ENCODE measurements around the gene PKD1. TPM values are rescaled to one million over a fixed set of nuclear protein-coding genes. Genes with fewer than 3 reads are reported as not detected.

The PKD1 gene
- total RNA-seq, 2 donors from 2014 or later = 78.9 to 237 TPM

DNA sequence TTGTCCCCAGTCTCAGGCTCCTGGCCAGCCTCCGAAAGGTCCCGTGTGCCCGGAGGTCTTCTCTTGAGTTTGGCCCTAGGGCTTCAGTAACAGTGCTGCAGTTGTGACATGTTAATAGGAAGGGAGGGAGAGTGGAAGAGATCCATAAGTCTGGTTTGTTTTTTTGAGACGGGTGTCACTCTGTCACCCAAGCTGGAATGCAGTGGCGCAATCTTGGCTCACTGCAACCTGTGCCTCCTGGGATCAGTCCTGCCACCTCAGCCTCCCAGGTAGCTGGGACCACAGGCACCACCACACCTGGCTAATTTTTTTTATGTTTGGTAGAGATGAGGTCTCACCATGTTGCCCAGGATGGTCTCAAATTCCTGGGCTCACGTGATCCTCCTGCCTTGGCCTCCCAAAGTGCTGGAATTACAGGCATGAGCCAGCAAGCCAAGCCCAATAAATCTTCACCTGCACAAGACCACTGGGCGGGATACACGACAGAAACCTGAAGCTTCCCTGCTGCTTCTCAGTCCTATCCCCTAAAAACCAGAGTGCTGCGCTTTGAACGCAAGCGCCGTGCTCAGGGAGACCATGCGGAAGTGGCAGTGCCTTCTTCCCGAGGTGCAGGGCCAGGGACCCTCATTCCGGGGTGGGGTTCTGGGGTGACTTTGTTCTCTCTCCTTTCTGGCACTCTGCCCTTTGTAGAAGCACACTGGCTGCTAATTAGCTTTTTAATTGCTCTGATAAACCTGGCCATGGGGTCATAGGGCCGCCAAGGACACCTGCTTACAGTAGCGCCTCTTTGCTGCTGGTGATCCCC lies 30.8 kb upstream of the PKD1 start:
- TF ChIP-seq, protein P1, sequence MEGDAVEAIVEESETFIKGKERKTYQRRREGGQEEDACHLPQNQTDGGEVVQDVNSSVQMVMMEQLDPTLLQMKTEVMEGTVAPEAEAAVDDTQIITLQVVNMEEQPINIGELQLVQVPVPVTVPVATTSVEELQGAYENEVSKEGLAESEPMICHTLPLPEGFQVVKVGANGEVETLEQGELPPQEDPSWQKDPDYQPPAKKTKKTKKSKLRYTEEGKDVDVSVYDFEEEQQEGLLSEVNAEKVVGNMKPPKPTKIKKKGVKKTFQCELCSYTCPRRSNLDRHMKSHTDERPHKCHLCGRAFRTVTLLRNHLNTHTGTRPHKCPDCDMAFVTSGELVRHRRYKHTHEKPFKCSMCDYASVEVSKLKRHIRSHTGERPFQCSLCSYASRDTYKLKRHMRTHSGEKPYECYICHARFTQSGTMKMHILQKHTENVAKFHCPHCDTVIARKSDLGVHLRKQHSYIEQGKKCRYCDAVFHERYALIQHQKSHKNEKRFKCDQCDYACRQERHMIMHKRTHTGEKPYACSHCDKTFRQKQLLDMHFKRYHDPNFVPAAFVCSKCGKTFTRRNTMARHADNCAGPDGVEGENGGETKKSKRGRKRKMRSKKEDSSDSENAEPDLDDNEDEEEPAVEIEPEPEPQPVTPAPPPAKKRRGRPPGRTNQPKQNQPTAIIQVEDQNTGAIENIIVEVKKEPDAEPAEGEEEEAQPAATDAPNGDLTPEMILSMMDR (IDR thresholded peaks at IDR 0.05) = no peak
- H3K36me3 ChIP-seq (replicated peaks in 1 of 2; ENCODE audit: insufficient read depth in 1 of 2, low read depth in 2 of 2) = peaks cover 0 to 3% of the 10 kb centered on the region in 2 donors
- intact Hi-C loops (cut with DNase I) = no loop called here

DNA sequence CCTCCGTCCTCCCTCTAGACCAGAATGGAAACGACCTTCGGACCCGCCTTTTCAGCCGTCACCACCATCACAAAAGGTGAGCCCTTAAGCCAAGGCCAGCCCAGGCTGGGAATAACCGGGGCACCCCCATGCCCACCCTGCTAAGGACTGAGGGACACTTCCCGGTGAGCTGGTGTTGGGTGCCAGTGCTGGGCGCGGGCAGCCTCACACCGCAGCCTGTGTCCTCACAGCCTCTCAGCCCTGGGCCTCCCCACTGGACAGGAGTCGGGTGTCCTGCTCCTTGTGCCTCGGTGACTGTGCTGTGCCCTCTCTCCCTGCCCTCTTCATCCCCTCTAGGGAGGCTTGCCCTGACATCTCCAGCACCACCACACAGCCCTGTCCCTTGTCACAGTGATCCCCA lies 30.2 kb upstream of the PKD1 start:
- TF ChIP-seq POLR2A (IDR thresholded peaks at IDR 0.05) = no peak
- TF ChIP-seq, protein P1 (IDR thresholded peaks at IDR 0.05) = no peak
- DNase-seq (no peak), ATAC-seq (no peak)
- H3K4me1 ChIP-seq = no peaks in the 10 kb centered on the region
- H3K27me3 ChIP-seq = no peaks in the 10 kb centered on the region
- no peaks in the 10 kb centered on the region for H3K9me3 ChIP-seq
- no peak overlapping the region for H3K27ac ChIP-seq
- H3K4me3 ChIP-seq = no peak overlapping the region
- peaks cover 0 to 3% of the 10 kb centered on the region in 2 donors for H3K36me3 ChIP-seq (replicated peaks in 1 of 2; ENCODE audit: insufficient read depth in 1 of 2, low read depth in 2 of 2)
- 91 to 94% methylated on average over 11 to 12 of the region's 12 CpGs for WGBS, 2 donors
- intact Hi-C loops (cut with DNase I) = no loop called here

More for the DNA sequence above, 30.8 kb upstream of the PKD1 start:
- Histone ChIP-seq H3K27ac (no peak overlapping the region), H3K4me3 (no peak overlapping the region), H3K9me3 (no peaks in the 10 kb centered on the region), H3K27me3 (no peaks in the 10 kb centered on the region), H3K4me1 (no peaks in the 10 kb centered on the region)
- DNase-seq (no peak), ATAC-seq (no peak)
- WGBS, 2 donors = 85 to 90% methylated on average over 12 to 17 of the region's 17 CpGs

DNA sequence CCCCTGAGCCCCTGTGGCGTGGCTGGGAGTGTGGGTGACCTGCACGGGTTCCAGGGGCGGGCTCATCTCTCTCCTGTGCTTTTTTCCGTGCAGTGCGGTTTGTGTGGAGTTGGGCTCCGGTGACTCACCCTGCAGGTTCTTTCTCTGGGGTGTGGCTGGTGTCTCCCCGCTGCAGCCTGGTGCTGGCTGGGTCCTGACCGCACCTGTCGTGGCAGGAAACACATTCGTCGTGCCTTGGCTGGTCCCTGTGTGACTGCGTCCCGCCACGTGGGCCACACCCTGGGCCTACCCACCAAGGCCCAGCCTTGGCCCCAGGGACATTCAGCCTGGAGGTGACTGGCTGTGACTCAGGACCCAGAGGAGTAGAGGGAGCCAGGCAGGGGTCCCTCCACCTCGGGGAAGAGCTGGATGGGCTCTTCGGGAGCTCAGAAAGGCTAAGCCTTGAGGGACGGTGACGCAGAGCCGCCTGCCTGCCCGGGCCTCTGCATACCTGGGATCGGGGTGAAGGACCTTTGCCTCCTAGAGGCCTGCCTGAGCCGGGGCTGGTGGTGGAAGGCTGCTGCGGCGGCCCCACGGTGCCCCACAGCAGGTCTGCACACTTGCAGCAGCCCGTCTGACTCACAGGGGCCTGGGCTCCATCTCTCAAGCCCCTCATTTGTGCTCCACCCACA lies 27.6 kb upstream of the PKD1 start:
- H3K9me3 ChIP-seq = no peaks in the 10 kb centered on the region
- DNase-seq (no peak), ATAC-seq (no peak)
- 91 to 96% methylated on average over 14 to 25 of the region's 26 CpGs for WGBS, 2 donors
- no peaks in the 10 kb centered on the region for H3K27me3 ChIP-seq
- TF ChIP-seq, protein P1 (IDR thresholded peaks at IDR 0.05) = no peak
- no peak for TF ChIP-seq POLR2A (IDR thresholded peaks at IDR 0.05)
- H3K4me3 ChIP-seq = no peak overlapping the region
- H3K36me3 ChIP-seq (replicated peaks in 1 of 2; ENCODE audit: insufficient read depth in 1 of 2, low read depth in 2 of 2) = peaks cover 0 to 3% of the 10 kb centered on the region in 2 donors
- H3K27ac ChIP-seq = no peak overlapping the region
- intact Hi-C loops (cut with DNase I) = no loop called here
- peaks cover 14% of the 10 kb centered on the region for H3K4me1 ChIP-seq

DNA sequence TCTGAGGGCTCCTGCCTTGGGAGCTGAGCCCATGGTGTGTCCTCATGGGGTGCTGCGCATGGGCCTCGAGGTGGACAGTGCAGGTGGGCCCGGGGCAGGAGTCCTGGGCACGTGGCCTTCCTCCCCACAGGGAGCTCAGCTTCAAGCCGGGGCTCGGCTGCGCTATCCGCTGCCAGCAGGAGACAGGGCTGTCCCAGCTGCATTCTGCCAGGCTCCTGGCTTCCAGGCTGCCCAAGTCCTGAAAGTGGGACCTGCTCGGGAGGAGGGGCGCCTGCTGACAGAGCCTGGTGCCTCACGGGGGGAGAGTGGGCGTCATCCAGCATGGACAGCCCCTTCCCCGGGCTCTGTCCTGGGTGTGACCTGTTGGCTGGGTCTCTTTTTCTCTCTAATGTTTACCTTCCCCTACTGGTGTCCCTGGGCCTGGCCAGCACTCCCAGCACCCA lies 27.0 kb upstream of the PKD1 start:
- H3K36me3 ChIP-seq (replicated peaks in 1 of 2; ENCODE audit: insufficient read depth in 1 of 2, low read depth in 2 of 2) = no peaks in the 10 kb centered on the region
- no peak overlapping the region for H3K4me3 ChIP-seq
- TF ChIP-seq, protein P1 (IDR thresholded peaks at IDR 0.05) = no peak
- no peak for TF ChIP-seq POLR2A (IDR thresholded peaks at IDR 0.05)
- H3K9me3 ChIP-seq = no peaks in the 10 kb centered on the region
- intact Hi-C loops (cut with DNase I) = no loop called here
- H3K27me3 ChIP-seq = no peaks in the 10 kb centered on the region
- DNase-seq (no peak), ATAC-seq (no peak)
- H3K4me1 ChIP-seq = peaks cover 20% of the 10 kb centered on the region
- 84 to 100% methylated on average over 2 to 13 of the region's 13 CpGs for WGBS, 2 donors
- H3K27ac ChIP-seq = no peak overlapping the region

All from body of pancreas (tissue), 4 donors.